Measurements from ENCODE around the gene TMEM126B.

DNA sequence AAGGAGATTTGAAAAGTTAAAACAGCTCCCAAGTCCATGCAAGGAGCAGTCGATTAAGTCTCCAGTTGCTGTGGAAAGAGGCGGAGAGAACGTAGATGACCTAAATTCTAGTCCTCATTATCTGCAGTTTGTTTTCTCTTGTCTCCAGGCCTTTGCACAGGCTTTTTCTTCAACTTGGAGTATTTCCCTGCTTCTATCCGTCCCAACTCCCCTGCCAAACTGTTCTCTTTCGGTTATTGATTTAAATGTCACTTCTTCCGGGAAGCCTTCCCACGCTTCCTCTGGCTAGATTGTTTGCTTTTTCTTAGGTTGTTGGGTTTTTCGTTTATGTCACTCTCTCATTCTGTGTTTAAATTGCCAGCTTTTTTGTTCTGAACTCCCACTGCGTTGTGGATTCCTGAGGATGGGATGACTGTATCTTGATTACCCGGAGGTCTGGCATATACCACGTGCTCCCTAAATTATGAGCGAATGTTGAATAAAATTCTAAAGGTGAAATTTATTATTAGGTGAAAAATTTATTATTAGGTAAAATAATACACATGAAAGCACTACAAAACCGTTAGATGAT, 463 bp downstream of the TMEM126B start:
- TF ChIP-seq PHF8 (CRISPR knock-in tag; IDR thresholded peaks at IDR 0.05), result no peak
- TF ChIP-seq BORCS8-MEF2B (CRISPR knock-in tag; IDR thresholded peaks at IDR 0.05), result no peak
- TF ChIP-seq, protein P1, sequence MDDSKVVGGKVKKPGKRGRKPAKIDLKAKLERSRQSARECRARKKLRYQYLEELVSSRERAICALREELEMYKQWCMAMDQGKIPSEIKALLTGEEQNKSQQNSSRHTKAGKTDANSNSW (CRISPR knock-in tag; IDR thresholded peaks at IDR 0.05; ENCODE audit: borderline replicate concordance), result no peak
- no peak for TF ChIP-seq ESRRA (CRISPR knock-in tag; IDR thresholded peaks at IDR 0.05; ENCODE audit: low read depth)
- TF ChIP-seq RFX5 (IDR thresholded peaks at IDR 0.05; ENCODE audit: low read depth, low read length), result no peak
